Right lung (tissue), 10 donors: Measurements from ENCODE around the gene DDX10. TPM values are rescaled to one million over a fixed set of nuclear protein-coding genes. Genes with fewer than 3 reads are reported as not detected.
"Not testable (repeated sequence)": the region's sequence is repeated elsewhere in the genome, so short reads cannot be mapped to it uniquely, and the experiment has no call there.

Source experiments
- DNase-seq, 2 donors: peaks; one replicate each; pipeline ENCODE4 v3.0.0-alpha.2; 2013
- long read RNA-seq, 8 donors: transcript quantifications; one replicate each; lab custom pipeline, GENCODE V29; 2026
- polyA plus RNA-seq, 5 donors: library from polyadenylated mRNA; unstranded; fragments of 120-200 nt; gene quantifications; one replicate each; pipeline versions ENCODE4 v1.2.1 to v1.2.3, GENCODE V29; 2013; ENCODE audit warnings: inconsistent platforms in 1 of 5, low replicate concordance in 1 of 5; ENCODE audit not compliant: insufficient read length in 5 of 5, insufficient read depth in 1 of 5

Gene DDX10
- polyA plus RNA-seq: 10 to 100 TPM; 28.1 to 30.0 (median 29.6) TPM
- long read RNA-seq, donor 1, partial matches to known transcripts: 0 of 1 reads
- long read RNA-seq, donor 1, other reads (novel, unspliced or antisense): 0 of 1 reads
- long read RNA-seq, donor 2, partial matches to known transcripts: 0 of 2 reads
- long read RNA-seq, donor 2, other reads (novel, unspliced or antisense): 0 of 2 reads
- long read RNA-seq, donor 3, partial matches to known transcripts: 12 of 12 reads
- long read RNA-seq, donor 3, other reads (novel, unspliced or antisense): 0 of 12 reads
- long read RNA-seq, donor 4: 0 reads
- long read RNA-seq, donor 5, partial matches to known transcripts: 0 of 1 reads
- long read RNA-seq, donor 5, other reads (novel, unspliced or antisense): 0 of 1 reads
- long read RNA-seq, donor 6, full-length matches to known transcripts: 3 of 8 reads
- long read RNA-seq, donor 6, partial matches to known transcripts: 5 of 8 reads
- long read RNA-seq, donor 6, other reads (novel, unspliced or antisense): 0 of 8 reads
- long read RNA-seq, donor 7, partial matches to known transcripts: 41 of 46 reads
- long read RNA-seq, donor 7, other reads (novel, unspliced or antisense): 0 of 46 reads
- long read RNA-seq, donor 8, partial matches to known transcripts: 0 of 1 reads
- long read RNA-seq, donor 8, other reads (novel, unspliced or antisense): 0 of 1 reads

DNA sequence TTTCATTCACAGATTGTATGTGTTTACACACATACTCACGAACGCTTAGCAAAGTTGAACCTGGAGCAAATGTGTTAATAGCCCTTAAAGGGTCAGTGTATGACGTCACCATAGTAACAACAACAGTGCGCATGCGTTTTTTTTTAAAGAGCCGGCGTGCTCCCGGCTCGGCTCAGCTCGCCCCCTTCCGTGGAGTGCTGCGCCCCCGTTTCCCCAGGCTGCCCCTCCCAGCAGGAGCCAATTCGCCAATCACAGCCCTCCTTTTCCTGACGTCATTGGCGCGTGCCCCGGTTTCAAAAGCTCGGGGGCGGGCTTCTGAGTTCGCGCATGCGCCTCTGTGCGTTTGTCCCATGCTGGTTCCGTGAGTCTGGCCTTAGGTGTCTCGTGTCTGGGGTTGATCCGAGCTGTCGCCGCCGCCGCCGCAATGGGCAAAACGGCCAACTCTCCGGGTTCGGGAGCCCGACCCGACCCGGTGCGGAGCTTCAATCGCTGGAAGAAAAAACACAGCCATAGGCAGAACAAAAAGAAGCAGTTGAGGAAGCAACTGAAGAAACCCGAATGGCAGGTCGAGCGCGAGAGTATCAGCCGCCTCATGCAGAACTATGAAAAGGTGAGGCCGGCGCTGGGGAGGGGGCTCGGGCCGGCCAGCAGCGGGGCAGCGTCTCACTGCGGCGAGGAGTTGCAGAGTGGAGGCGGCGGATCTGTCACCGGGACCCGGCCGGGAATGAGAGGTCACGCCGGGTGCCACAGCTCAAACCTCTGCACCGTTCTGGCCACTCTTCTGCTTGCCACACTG is at the start of gene DDX10:
DDX10 (plus strand) TSS at position 340 of the 796 bp plus-strand sequence; CDS start at position 425, 85 bp downstream.
- DNase-seq: peak; percentile 98 to 99

DNA sequence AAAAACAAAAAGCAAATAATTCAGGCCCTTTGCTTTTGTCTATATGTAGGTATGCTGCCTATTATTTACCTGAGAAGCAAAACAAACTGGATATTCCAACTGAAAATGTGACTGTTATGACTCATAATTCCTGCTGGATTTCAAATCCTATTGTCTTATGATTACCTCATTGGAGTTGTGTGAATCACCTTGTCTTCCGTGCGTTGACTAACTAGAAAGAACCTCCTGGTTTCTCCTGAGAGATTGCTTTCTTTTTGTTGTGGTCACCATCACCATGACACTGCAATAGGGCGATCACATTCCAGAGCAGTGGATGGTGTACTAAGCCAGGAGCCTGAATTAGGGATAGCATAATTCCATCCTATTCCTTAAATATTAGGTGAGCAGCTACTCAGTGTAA is 48.3 kb upstream of the DDX10 start:
- DNase-seq: no peak

DNA sequence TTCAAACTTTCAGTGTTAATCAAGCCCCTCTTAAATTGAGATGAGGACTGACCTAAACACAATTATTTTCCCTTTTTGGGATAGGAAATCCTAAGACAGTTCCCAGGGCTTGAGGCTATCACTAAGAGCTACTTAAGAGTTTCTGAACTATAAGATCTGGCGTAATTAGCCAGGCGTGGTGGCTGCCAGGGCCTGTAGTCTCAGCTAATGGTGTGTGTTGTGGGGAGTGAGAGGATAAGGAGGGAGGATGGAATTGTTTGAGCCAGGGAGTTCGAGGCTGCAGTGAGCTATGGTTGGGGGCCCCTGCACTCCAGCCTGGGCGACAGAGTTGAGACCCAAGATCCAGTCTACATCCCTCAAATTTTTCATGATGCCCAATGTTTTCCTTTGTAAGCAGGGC is 47.8 kb upstream of the DDX10 start:
- DNase-seq: no peak

DNA sequence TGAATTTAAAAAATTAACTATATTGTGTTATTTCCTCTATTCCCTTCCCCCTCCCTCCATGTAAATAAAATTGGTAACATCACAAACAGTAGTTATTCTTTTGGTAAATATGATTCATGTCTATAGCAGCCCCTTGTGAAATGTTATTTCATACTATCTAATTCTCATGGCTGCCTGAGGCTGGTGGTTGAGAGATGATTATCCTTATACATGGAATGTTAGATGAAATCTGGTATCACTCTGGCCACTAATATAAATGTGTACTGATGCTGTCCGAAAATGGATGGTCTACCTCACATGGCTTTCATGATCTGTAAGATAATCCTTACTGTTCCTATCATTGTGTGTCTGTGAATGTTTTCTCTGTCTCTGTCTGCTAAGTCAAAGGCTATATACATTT is 46.3 kb upstream of the DDX10 start:
- no peak for DNase-seq

DNA sequence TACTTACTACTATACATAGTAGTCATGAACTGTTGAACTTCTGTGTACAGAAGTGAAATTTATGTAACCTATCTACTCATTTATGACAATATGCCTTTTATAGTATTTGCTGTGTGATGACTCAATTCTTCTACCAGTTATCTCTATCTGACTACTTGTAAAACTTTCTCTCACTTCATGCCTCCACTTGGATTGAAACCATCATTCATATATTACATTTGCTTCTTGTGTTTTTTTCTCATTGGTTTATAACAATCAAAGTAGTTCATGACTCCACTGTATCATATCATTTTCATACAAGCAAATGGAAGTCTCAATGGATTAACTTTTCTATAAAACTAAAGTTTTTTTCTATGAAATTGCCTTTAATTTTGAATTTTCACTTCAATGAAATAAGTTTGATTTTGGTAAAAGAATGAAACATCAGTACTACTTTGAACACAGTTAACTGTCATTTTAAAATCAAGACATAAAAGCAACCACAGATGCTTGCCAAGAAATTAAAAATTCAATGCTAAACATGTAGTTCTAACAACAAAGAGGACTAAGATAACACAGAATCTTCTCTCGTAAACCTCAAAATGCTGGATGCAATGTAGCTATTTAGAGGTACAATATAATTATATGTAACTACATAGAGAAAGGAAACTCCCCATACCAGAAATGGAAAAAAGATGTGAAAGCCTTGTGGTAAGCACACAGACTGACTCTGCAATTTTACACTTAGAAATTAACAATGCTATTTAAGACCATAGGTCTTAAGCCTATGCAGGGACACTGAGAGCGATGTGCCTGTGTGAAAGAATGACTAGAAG is 43.7 kb upstream of the DDX10 start:
- DNase-seq: no peak

DNA sequence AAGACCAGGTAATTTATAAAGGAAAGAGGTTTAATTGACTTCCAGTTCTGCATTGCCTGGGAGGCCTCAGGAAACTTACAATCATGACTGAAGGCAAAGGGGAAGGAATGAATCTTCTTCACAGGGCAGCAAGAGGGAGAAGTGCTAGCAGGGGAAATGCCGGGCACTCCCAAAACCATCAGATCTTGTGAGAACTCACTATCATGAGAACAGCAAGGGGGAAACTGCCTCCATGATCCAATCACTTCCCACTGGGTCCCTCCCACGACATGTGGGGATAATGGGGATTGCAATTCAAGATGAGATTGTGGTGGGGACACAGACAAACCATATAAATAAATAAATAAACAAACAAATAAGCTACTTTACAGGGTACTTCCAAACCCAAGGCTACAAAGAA is 42.5 kb upstream of the DDX10 start:
- DNase-seq: no peak

DNA sequence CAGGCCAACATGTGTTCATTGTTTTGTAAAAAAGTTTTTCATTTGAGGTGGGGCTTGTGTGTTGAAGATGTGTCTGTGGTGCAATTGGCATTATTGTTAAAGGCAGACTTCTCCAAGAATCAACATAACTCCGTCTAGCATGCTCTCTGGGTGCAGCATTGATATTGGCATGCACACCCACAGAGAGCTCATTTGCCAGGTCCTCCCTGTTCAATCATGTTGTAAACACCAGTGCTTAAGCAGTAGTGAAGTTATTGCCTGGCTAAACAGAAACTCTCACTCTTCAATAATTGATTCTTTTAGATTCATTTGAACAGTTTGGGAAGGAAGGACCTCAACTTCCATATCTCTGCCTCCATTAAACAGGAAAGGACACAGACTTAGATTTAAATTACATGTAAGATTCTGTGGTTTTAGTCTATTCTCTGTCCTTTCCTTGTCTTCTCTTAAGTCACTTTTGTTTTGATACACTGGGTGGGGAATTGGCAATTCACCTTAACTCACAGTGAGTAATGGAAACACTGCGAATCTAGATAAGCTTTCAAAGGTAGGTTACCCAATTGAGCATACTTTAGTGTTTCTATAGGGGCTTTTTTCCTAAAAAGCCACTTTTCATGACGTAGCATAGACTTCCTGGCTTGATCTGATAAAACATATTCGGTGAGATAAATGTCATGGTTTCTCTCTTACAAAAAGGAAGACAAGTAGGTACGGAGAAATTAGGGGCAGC is 40.5 kb upstream of the DDX10 start:
- DNase-seq: no peak

DNA sequence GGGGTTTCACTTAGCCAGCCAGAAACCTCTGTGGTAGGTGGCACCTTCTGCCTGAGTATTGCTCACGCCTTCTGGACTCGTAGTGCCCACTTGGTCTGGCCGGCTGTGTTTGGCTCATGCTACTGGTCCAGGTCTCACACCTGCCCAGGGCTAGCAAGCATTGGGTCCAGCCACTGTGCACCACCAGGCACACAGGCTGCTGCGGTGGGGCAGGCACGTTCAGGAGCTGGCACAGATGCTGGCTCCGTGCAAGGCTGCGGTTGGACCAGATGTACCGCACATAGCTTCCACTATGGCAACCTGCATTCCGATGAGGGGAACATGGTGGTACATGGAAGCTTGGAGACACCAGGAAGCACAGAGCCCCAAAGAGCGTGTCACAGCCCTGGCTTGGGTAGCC is 36.5 kb upstream of the DDX10 start:
- no peak for DNase-seq

DNA sequence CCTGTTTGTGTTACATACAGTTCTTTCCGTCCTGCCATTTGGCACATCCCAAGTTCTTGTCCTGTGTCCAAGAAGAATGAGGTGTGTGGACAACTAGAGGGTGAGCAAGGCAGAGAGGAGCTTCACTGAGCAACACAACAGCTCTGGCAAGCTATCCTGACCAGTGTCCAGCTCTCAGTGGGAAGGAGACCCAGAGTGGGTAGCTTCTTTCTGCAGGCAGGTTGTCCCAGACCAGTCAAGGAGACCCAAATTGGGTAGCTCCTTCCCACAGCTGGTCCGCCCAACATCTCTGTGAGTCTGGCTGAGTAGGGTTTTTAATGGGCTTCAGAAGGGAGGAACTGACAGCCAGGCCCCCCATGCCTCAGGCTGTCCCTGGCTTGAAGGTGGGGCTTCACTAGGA is 36.1 kb upstream of the DDX10 start:
- DNase-seq: no peak

DNA sequence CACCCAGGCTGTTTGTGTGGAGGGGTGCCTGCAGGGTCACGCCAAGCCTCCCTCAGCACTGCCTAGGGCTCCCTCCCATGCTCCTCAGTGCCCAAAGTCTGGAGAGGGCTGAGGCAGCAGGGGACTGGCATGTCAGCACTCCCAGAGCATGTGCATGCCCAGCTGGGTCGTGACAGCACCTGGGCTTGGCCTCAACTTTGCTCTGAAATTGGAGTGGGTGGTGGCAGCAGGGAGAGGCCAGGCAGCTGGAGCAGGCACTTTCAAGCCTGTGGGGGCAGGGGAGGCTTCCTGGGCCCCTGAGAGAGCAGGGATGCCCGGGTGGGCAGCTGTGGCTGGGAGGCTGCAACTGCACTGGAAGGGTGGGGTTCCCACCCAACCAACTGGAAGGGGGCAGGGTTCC is 35.6 kb upstream of the DDX10 start:
- no peak for DNase-seq

DNA sequence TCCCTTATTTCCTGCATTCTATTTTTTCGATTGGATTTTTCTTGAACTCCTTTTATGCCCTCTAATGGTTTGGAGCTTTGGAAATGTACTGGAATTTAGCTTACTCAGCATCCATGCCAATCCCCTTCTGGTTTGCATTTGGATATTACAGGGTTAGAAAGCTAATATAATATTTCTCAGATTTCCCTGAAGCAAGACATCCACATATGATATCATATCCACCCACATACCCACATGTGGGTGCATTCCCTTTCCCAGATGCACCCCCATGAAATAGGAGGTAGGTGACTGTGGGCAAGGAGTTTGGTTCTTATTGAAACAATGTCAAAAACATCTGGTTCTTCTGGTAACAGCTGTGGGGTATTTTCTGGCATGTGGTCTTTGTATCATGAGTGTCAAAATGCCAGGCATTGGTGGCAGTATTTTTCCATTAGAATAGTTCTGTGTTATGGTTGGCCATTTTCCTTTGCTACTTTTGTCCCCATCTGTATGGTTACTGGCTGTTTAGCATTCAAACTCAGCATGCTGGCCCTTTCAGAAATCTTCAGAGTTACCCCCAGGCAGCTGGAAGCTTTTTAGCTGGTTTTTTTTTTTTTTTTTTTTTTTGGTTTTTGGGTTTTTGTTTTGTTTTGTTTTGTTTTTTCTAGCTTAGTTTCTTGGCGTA is 32.7 kb upstream of the DDX10 start:
- no peak for DNase-seq

DNA sequence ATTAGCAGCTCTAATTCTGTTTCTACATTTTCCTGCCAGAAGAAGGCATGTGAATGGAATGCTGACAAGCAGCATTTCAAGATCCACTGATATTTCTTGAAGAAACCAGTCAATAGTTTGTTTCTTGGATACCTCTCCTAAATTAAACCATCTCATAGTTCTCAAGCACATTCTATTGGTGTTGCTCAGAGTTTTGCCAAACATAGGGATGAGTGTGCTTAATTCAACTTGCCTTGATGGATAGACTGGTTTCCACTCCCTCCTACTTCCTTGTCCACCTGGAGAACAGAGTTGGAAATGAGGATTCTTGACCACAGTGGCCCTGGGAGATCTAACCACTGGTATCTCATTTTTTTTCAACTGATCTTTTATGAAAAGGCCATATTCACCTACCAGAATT is 29.8 kb upstream of the DDX10 start:
- no peak for DNase-seq

DNA sequence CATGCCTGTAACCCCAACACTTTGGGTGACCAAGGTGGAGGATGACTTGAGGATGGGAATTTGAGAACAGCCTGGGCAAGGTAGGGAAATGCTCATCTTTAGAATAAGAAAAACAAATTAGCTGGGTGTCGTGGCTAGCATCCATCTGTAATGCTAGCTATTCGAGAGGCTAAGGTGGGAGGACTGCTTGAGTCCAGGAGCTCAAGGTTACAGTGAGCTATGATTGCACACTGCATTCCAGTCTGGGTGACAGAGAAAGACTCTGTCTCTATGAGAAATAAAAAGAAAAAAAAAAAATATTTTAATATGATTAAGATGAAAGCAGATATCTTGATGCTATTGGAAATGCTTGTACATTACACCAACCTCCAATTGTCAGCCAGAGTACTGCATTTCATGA is 28.6 kb upstream of the DDX10 start:
- DNase-seq: no peak

DNA sequence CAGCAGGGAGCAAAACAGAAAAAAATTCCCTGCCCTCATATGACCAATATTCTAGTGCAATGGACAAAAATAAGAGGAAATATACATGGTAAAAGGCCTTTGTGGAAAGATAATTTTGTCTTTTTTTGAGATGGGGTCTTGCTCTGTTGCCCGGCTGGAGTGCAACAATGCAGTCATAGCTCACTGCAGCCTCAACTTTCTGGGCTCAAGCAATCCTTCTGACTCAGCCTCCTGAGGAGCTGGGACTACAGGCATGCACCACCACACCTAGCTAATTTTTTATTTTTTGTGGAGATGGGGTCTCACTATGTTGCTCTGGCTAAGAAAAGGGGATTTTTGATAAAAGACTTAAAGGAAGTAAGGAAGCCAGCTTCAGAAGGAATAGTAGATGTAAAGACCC is 25.7 kb upstream of the DDX10 start:
- DNase-seq: no peak

DNA sequence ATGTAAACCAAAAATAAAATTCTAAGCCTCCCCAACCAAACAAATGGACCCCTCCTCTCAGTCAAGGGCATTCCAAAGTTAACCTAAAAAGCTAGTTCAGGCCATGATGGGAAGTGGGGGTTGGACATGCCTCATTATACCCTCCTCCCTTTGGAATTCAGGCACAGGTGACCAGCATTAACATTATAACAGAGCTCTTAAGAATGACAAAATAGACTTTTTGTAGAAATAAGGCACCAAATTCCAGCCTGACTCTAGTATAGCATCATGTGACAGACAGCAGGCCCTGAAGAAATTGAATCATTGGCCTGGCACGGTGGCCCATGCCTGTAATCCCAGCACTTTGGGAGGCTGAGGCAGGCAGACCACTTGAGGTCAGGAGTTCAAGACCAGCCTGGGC is 23.1 kb upstream of the DDX10 start:
- not testable (repeated sequence) for DNase-seq

DNA sequence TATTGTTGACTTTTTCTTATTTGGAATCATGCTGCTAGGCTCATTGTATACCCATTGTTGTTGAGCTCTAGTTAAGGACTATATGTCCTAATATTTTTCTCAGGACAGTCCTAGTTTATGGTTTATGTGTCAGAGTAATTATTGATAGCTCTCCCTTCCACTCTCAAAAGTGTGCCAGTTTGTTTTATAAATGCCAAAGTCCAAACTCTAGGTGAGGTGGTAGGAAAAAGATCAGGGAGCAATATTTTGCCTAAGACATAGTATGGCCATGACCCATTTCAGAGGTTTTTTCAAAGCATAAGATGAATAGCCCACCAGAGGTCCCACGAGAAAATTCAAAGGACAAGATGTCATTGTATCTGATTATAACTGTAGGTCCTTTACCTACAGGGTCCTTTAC is 20.9 kb upstream of the DDX10 start:
- DNase-seq: no peak

DNA sequence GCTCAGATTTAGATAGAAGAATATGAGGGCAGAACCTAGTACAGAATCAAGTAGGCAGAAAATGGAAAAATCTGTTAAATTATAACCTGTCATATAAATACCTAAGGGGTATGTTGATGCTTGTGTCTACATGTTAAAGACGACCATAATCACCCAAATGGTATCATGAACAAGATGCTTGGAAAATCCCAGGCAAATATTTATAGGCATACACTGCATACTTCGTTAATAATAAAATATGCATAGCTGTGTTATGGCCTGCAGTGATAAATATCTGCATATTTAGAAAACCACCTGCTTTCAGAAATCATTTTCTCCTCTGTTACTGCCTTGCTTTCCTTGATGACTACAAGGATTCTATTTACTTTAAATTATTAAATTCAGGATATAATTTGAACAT is 18.9 kb upstream of the DDX10 start:
- DNase-seq: no peak

DNA sequence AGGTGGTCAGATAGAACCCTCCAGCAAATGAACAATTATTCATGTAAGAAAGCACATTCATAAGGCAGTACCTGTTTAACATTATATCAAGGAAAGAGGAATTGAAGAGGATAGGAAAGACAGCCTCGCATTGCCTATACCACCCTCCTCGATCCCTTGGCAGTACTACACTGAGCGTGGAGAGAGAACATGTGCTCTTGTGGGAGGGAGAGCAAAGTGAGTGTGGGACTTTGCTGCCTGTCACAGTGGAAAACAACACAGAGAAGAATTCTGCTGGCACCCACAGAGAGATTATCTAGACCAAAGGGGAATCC is 17.5 kb upstream of the DDX10 start:
- DNase-seq: no peak

DNA sequence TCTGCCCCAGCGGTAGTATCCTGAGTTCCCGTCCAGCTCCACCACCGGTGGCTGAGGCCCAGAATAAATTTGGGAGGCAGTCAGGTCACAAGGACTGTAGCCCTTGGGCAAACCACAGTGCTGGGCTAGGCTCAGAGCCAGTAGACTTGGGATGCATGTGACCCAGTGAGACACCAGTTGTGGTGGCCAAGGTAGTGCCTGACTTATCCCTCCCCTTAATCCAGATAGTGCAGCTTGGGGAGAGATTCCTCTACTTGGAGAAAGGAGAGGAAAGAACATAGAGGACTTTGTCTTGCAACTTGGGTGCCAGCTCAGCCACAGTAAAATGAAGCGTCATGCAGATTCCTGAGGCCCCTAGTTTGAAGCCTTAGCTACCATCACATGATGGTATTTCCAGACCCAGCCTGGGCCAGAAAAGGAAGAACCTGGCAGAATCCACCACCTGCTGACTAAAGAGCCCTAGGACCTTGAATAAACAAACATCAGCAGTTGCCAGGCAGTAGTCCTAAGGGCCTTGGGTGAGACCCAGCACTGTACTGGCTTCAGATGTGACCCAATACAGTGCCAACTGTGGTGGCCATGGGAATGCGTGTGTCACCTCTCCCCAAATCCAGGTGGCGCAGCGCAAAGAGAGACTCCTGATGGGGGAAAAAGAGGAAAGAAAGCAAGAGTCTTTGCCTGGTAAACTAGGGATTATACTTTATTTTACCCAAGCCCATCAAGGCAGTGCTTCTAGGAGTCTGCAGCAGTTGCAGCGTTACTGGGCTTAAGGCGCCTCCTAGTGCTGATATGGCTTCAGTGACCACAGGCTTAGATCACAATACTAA is 17.0 kb upstream of the DDX10 start:
- DNase-seq: peak; percentile 42 to 50

DNA sequence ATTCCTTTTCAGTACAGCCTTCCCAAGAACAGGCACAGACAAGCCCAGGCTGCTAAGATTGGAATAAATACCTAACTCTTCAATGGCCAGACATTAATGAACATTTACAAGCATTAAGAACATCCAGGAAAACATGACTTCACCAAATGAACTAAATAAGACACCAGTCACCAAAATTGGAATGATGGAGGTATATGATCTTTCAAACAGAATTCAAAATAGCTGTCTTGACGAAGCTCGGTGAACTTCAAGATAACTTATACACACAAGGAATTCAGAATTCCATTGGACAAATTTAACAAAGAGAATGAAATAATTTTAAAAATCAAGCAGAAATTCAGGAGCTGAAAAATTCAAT is 16.4 kb upstream of the DDX10 start:
- DNase-seq: no peak
